Measurements from ENCODE around the gene PRPF8.

Gene PRPF8

GRCh38 chr17:1729966-1730325, 45.3 kb upstream of the PRPF8 start:
- Histone ChIP-seq H3K4me3 (ENCODE audit: low read depth in 1 of 2, low read length in 2 of 2) (no peak overlapping the region), H3K4me1 (ENCODE audit: insufficient read depth, low read length) (peaks cover 13% of the 10 kb centered on the region), H3K36me3 (ENCODE audit: insufficient read depth, low read length) (peaks cover 18% of the 10 kb centered on the region), H3K4me2 (ENCODE audit: insufficient read depth, low read length) (no peak overlapping the region), H2AFZ (ENCODE audit: low read depth, low read length) (no peak overlapping the region), H4K20me1 (ENCODE audit: insufficient read depth, low read length) (no peaks in the 10 kb centered on the region), H3K79me2 (ENCODE audit: insufficient read depth, low read length) (peaks cover 20% of the 10 kb centered on the region), H3K9me3 (ENCODE audit: insufficient read depth, low read length, severe bottlenecking) (no peaks in the 10 kb centered on the region), H3K9ac (ENCODE audit: low read depth, low read length) (no peak overlapping the region), H3K27ac (ENCODE audit: low read length) (no peak overlapping the region), H3K27me3 (ENCODE audit: insufficient read depth, low read length, poor library complexity) (no peaks in the 10 kb centered on the region)
- no peak for ATAC-seq (ENCODE audit: insufficient read depth, low read depth)
- DNase-seq = no peak
- TF ChIP-seq, protein P1, sequence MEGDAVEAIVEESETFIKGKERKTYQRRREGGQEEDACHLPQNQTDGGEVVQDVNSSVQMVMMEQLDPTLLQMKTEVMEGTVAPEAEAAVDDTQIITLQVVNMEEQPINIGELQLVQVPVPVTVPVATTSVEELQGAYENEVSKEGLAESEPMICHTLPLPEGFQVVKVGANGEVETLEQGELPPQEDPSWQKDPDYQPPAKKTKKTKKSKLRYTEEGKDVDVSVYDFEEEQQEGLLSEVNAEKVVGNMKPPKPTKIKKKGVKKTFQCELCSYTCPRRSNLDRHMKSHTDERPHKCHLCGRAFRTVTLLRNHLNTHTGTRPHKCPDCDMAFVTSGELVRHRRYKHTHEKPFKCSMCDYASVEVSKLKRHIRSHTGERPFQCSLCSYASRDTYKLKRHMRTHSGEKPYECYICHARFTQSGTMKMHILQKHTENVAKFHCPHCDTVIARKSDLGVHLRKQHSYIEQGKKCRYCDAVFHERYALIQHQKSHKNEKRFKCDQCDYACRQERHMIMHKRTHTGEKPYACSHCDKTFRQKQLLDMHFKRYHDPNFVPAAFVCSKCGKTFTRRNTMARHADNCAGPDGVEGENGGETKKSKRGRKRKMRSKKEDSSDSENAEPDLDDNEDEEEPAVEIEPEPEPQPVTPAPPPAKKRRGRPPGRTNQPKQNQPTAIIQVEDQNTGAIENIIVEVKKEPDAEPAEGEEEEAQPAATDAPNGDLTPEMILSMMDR (IDR thresholded peaks at IDR 0.05; ENCODE audit: borderline replicate concordance, extremely low read depth, low read length, poor library complexity, severe bottlenecking) = no peak
- no peak for TF ChIP-seq EZH2 (IDR thresholded peaks at IDR 0.05; ENCODE audit: borderline replicate concordance, low read depth, low read length, severe bottlenecking)

DNA sequence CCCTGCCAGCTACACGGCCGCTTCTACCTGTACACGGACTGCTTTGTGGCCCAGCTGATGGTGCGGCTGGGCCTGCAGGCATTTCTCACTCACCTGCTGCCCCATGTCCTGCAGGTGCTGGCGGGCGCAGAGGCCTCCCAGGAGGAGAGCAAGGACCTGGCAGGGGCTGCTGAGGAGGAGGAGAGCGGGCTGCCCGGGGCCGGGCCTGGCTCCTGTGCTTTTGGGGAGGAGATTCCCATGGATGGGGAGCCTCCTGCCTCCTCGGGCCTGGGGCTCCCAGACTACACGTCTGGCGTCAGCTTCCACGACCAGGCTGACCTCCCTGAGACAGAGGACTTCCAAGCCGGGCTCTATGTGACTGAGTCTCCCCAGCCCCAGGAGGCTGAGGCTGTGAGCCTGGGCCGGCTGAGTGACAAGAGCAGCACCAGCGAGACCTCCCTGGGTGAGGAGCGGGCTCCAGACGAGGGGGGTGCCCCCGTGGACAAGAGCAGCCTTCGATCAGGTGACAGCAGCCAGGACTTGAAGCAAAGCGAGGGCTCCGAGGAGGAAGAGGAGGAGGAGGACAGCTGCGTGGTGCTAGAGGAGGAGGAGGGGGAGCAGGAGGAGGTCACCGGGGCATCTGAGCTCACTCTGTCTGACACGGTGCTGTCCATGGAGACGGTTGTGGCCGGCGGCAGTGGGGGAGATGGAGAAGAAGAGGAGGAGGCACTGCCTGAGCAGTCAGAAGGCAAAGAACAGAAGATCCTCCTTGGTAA, 43.4 kb upstream of the PRPF8 start:
- Histone ChIP-seq H3K9me3 (ENCODE audit: insufficient read depth, low read length, severe bottlenecking) (no peaks in the 10 kb centered on the region), H2AFZ (ENCODE audit: low read depth, low read length) (no peak overlapping the region), H3K27me3 (ENCODE audit: insufficient read depth, low read length, poor library complexity) (no peaks in the 10 kb centered on the region), H3K79me2 (ENCODE audit: insufficient read depth, low read length) (peaks cover 23% of the 10 kb centered on the region), H3K9ac (ENCODE audit: low read depth, low read length) (no peak overlapping the region; the same call in 1 of the 2 replicates), H3K4me1 (ENCODE audit: insufficient read depth, low read length) (peaks cover 28% of the 10 kb centered on the region), H4K20me1 (ENCODE audit: insufficient read depth, low read length) (no peaks in the 10 kb centered on the region), H3K36me3 (ENCODE audit: insufficient read depth, low read length) (peaks cover 18% of the 10 kb centered on the region), H3K27ac (ENCODE audit: low read length) (no peak overlapping the region), H3K4me2 (ENCODE audit: insufficient read depth, low read length) (no peak overlapping the region), H3K4me3 (ENCODE audit: low read depth in 1 of 2, low read length in 2 of 2) (no peak overlapping the region)
- DNase-seq (no peak), ATAC-seq (ENCODE audit: insufficient read depth, low read depth) (no peak)
- no peak for TF ChIP-seq EZH2 (IDR thresholded peaks at IDR 0.05; ENCODE audit: borderline replicate concordance, low read depth, low read length, severe bottlenecking)
- TF ChIP-seq, protein P1 (IDR thresholded peaks at IDR 0.05; ENCODE audit: borderline replicate concordance, extremely low read depth, low read length, poor library complexity, severe bottlenecking) = no peak

DNA sequence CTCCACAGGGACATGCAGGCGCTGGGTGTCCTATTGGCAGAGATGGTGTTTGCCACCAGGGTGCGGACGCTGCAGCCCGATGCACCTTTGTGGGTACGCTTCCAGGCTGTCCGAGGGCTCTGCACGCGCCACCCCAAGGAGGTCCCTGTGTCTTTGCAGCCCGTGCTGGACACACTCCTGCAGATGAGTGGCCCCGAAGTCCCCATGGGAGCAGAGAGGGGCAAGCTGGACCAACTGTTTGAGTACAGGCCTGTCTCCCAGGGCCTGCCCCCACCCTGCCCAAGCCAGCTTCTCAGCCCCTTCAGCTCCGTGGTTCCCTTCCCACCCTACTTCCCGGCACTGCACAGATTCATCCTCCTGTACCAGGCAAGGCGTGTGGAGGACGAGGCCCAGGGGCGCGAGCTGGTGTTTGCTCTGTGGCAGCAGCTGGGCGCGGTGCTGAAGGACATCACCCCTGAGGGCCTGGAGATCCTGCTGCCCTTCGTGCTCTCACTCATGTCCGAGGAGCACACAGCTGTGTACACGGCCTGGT, 42.7 kb upstream of the PRPF8 start:
- no peak overlapping the region for H3K4me3 ChIP-seq (ENCODE audit: low read depth in 1 of 2, low read length in 2 of 2)
- H3K27me3 ChIP-seq (ENCODE audit: insufficient read depth, low read length, poor library complexity) = no peaks in the 10 kb centered on the region
- DNase-seq = no peak
- H3K4me1 ChIP-seq (ENCODE audit: insufficient read depth, low read length) = peaks cover 34% of the 10 kb centered on the region
- H3K9ac ChIP-seq (ENCODE audit: low read depth, low read length) = no peak overlapping the region
- H3K36me3 ChIP-seq (ENCODE audit: insufficient read depth, low read length) = peaks cover 14% of the 10 kb centered on the region
- no peak overlapping the region for H3K27ac ChIP-seq (ENCODE audit: low read length)
- TF ChIP-seq, protein P1 (IDR thresholded peaks at IDR 0.05; ENCODE audit: borderline replicate concordance, extremely low read depth, low read length, poor library complexity, severe bottlenecking) = no peak
- TF ChIP-seq EZH2 (IDR thresholded peaks at IDR 0.05; ENCODE audit: borderline replicate concordance, low read depth, low read length, severe bottlenecking) = no peak
- ATAC-seq (ENCODE audit: insufficient read depth, low read depth) = no peak
- H2AFZ ChIP-seq (ENCODE audit: low read depth, low read length) = no peak overlapping the region
- peaks cover 23% of the 10 kb centered on the region for H3K79me2 ChIP-seq (ENCODE audit: insufficient read depth, low read length)
- H3K9me3 ChIP-seq (ENCODE audit: insufficient read depth, low read length, severe bottlenecking) = no peaks in the 10 kb centered on the region
- H3K4me2 ChIP-seq (ENCODE audit: insufficient read depth, low read length) = no peak overlapping the region
- H4K20me1 ChIP-seq (ENCODE audit: insufficient read depth, low read length) = no peaks in the 10 kb centered on the region

Data from DND-41 (cell line).